Measurements from ENCODE around the gene PLA2G4A. TPM values are rescaled to one million over a fixed set of nuclear protein-coding genes. Genes with fewer than 3 reads are reported as not detected.

Gene PLA2G4A
- total RNA-seq, 2 experiments from 2014 or later = 0.11 TPM; not detected in 1

DNA sequence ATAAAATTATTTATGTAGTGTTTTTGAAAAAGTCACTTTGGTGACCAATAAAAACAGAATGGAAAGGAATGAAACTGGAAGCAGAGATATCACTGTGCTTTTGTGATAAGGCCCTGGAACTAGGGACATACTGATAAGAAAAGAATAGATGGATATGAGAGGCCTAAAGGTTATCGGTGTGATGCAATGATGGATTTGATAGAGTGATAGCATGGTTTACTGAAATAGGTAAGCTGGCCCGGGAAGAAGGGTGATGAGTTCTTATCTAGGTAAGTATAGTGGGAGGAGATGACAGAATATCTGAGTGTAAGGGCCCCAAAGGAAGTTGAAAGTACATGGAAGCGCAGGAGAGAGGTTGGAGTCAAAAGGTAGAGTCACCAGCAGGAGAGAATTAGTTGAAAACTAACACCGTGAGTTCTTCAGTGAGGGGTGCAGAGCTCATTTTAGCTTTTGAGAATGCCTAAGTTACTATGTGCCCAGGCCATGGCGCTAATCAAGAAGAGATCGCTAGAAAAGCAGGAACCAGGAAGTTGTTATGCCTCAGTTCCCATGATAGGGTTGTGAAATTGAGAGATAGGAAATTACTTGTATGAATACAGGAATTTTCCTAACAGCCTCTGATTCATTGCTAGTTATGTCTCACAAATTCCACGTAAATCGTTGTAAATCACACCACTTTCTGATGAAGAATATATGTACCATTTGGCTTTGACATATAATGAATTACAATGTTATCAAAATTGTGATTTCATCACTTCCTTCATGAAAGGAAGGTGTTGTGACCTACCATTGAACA, 115.3 kb downstream of the PLA2G4A start:
- ATAC-seq (no peak), DNase-seq (no peak)
- H3K9me3 Mint-ChIP-seq = no peaks in the 10 kb centered on the region
- TF ChIP-seq, protein P1, sequence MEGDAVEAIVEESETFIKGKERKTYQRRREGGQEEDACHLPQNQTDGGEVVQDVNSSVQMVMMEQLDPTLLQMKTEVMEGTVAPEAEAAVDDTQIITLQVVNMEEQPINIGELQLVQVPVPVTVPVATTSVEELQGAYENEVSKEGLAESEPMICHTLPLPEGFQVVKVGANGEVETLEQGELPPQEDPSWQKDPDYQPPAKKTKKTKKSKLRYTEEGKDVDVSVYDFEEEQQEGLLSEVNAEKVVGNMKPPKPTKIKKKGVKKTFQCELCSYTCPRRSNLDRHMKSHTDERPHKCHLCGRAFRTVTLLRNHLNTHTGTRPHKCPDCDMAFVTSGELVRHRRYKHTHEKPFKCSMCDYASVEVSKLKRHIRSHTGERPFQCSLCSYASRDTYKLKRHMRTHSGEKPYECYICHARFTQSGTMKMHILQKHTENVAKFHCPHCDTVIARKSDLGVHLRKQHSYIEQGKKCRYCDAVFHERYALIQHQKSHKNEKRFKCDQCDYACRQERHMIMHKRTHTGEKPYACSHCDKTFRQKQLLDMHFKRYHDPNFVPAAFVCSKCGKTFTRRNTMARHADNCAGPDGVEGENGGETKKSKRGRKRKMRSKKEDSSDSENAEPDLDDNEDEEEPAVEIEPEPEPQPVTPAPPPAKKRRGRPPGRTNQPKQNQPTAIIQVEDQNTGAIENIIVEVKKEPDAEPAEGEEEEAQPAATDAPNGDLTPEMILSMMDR (IDR thresholded peaks at IDR 0.05) = no peak
- no peaks in the 10 kb centered on the region for H3K27me3 Mint-ChIP-seq
- no peak overlapping the region for H3K4me3 Mint-ChIP-seq
- CTCF ChIA-PET = no interaction called here
- intact Hi-C loops (cut with micrococcal nuclease) = no loop called here
- no peaks in the 10 kb centered on the region for H3K36me3 Mint-ChIP-seq (ENCODE audit: low read depth)
- POLR2A ChIA-PET = no interaction called here
- H3K27ac Mint-ChIP-seq = no peak overlapping the region
- no peaks in the 10 kb centered on the region for H3K4me1 Mint-ChIP-seq (ENCODE audit: low read depth)

DNA sequence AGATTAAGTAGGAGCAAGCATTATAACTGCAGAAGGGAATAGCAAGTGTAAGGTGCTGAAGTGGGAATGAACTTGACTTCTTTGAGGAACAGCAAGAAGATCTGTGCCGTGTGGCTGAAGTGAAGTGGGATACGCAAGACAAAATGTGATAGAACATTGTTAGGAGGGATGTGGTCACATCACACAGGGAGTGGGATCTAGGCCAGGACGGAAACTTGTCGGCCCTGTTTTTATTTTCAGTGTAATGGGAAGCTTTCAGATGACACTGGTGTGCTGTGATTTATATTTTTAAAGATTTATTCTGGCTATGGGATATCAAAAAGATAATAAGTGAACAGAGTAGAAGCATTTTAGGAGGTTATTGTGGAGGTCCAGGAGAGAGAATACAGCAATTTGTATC, 116.4 kb downstream of the PLA2G4A start:
- CTCF ChIA-PET = no interaction called here
- Mint-ChIP-seq H3K9me3 (no peaks in the 10 kb centered on the region), H3K27ac (no peak overlapping the region), H3K4me3 (no peak overlapping the region), H3K4me1 (ENCODE audit: low read depth) (no peaks in the 10 kb centered on the region), H3K36me3 (ENCODE audit: low read depth) (no peaks in the 10 kb centered on the region), H3K27me3 (no peaks in the 10 kb centered on the region)
- ATAC-seq = no peak
- DNase-seq = no peak
- POLR2A ChIA-PET = no interaction called here
- TF ChIP-seq, protein P1 (IDR thresholded peaks at IDR 0.05) = no peak
- intact Hi-C loops (cut with micrococcal nuclease) = no loop called here

DNA sequence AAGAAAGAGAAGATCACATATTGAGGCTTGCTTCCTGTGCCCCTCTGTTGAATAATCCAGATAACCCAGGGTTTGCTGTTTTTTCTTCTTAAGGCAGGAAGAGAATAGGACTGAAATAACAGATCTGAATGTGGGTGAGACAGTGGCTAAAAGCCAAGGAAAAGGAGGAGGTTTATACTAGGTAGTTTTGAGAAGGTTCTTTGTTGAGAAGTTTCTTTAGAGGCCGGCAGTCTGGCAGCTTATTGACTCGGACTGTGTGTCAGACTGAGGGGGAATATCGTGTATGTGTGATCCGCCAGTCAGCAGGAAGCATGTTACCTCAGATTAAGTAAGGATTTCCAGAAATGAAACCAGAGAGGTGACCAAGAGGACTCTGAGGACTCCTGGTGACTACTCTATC, 119.8 kb downstream of the PLA2G4A start:
- DNase-seq = no peak
- H3K36me3 Mint-ChIP-seq (ENCODE audit: low read depth) = no peaks in the 10 kb centered on the region
- POLR2A ChIA-PET = no interaction called here
- H3K4me1 Mint-ChIP-seq (ENCODE audit: low read depth) = no peaks in the 10 kb centered on the region
- CTCF ChIA-PET = no interaction called here
- TF ChIP-seq, protein P1 (IDR thresholded peaks at IDR 0.05) = no peak
- no peaks in the 10 kb centered on the region for H3K9me3 Mint-ChIP-seq
- H3K27ac Mint-ChIP-seq = no peak overlapping the region
- no peak overlapping the region for H3K4me3 Mint-ChIP-seq
- ATAC-seq = no peak
- H3K27me3 Mint-ChIP-seq = peaks cover 2% of the 10 kb centered on the region
- intact Hi-C loops (cut with micrococcal nuclease) = no loop called here

DNA sequence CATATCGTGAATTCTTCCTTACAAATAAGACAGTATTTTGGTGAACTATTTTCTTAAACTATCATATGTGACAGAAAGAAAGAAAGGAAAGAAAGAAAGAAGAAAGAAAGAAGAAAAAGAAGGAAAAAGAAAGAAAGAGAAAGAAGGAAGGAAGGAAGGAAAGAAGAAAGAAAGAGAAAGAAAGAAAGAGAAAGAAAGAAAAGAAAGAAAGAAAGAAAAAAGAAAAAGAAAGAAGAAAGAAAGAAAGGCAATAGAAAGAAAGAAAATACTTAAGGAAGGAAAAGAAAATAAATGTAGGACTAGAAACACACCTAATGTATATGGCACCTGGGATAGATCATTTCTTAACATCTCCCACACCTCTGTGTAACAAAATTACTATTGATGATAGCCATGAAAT, 120.4 kb downstream of the PLA2G4A start:
- Mint-ChIP-seq H3K4me3 (no peak overlapping the region), H3K9me3 (no peaks in the 10 kb centered on the region), H3K4me1 (ENCODE audit: low read depth) (no peaks in the 10 kb centered on the region), H3K27me3 (peaks cover 2% of the 10 kb centered on the region), H3K27ac (no peak overlapping the region), H3K36me3 (ENCODE audit: low read depth) (no peaks in the 10 kb centered on the region)
- ChIA-PET CTCF (no interaction called here), POLR2A (no interaction called here)
- TF ChIP-seq, protein P1 (IDR thresholded peaks at IDR 0.05) = no peak
- intact Hi-C loops (cut with micrococcal nuclease) = no loop called here
- no peak for DNase-seq
- ATAC-seq = no peak

DNA sequence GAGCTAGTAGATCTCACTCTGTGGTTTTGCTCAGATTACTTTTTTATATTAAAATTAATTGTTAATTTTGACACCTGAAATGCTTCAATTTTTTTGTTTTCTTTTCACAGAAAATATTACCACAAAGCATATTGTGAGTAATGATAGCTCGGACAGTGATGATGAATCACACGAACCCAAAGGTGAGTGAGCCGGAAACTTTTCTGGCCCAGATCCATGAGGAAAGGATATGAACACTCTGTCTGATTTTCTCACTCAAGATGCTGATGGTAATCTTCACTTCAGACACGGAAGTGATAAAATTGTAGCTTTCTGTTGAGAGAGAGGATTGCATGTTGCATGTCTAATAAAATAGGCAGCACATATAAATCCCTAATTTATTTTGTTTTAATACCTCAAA, 121.8 kb downstream of the PLA2G4A start:
- ChIA-PET POLR2A (no interaction called here), CTCF (no interaction called here)
- DNase-seq = no peak
- no peak overlapping the region for H3K4me3 Mint-ChIP-seq
- no peak overlapping the region for H3K27ac Mint-ChIP-seq
- TF ChIP-seq, protein P1 (IDR thresholded peaks at IDR 0.05) = no peak
- H3K9me3 Mint-ChIP-seq = no peaks in the 10 kb centered on the region
- no peak for ATAC-seq
- peaks cover 2% of the 10 kb centered on the region for H3K27me3 Mint-ChIP-seq
- intact Hi-C loops (cut with micrococcal nuclease) = no loop called here
- no peaks in the 10 kb centered on the region for H3K36me3 Mint-ChIP-seq (ENCODE audit: low read depth)
- no peaks in the 10 kb centered on the region for H3K4me1 Mint-ChIP-seq (ENCODE audit: low read depth)

Data from activated CD8-positive, alpha-beta T cell treated with anti-CD3 and anti-CD28 coated beads for 36 hours (primary cell).